Measurements from ENCODE around the gene DYNLT2. TPM values are rescaled to one million over a fixed set of nuclear protein-coding genes. Genes with fewer than 3 reads are reported as not detected.
"Not testable (repeated sequence)": the region's sequence is repeated elsewhere in the genome, so short reads cannot be mapped to it uniquely, and the experiment has no call there.

The DYNLT2 gene
- total RNA-seq, 1 donor from 2014 or later = 0.75 TPM

DNA sequence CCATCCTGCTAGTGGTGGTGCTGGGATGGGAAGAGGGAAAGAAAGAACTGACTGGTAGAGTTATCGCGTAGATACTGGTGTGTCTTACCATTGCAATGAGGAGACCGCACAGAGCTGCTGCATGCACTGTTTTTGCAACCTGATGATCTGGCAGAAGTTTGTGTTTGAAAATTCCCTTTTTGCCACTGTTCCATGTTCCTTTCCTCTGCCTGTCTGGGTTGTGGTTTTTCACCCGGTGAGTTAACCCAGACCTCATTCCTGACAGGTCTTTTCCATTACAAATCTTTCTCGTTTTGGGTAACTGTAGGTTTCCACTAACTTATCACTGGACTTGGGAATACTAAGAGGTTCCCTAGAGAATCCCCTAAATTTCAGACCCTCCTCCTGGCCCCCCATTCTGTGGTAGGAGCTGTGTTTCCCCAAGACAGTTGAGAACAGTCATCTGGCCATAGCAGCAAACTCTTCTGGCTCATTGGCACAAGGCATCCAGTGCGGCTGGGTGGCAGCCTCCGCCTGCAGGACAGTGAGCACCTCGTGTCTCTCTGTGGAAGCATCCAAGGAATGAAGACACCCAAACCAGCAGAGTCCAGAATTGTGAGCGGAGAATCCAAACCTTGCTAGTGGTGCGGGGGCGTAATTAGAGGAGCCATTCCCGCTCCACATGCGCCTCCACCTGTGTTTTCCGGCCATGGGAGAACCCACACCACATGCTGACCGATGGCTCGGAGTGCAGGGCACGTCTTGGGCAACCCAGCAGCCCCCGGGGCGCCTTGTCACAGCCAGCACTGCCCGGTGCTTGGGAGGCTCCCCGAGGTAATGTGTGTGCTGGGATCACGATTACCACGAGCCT is 32.8 kb upstream of the DYNLT2 start:
- no peak for DNase-seq (ENCODE audit: low read depth)

GRCh38 chr6:169783401-169783800 is 32.0 kb upstream of the DYNLT2 start:
- DNase-seq (ENCODE audit: low read depth) = no peak

GRCh38 chr6:169782966-169783365 is 31.6 kb upstream of the DYNLT2 start:
- no peak for DNase-seq (ENCODE audit: low read depth)

DNA sequence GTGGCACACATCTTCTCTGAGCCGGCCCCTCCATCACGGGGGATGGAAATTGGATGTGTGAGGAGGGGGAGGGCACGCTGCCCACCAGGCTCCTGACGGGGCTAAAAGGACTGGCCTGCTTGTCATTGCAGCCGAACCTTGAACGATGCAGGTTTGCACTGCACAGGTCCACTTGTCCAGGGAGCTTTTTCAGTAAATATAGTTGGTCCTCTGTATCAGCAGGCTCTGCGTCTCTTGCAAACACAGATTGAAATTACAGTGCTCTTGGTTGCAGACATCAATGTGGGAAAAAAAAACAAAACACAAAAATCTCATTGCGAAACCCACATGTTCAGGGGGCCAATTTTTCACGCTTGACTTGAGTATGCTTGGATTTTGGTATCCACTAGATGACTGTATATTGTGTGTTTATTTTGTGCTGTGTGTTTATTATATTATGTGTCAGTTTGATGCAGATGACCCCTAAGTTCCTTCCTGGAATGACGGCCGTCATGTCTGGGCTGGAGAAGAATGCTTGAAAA is 29.3 kb upstream of the DYNLT2 start:
- peak; percentile 18 for DNase-seq (ENCODE audit: low read depth)

DNA sequence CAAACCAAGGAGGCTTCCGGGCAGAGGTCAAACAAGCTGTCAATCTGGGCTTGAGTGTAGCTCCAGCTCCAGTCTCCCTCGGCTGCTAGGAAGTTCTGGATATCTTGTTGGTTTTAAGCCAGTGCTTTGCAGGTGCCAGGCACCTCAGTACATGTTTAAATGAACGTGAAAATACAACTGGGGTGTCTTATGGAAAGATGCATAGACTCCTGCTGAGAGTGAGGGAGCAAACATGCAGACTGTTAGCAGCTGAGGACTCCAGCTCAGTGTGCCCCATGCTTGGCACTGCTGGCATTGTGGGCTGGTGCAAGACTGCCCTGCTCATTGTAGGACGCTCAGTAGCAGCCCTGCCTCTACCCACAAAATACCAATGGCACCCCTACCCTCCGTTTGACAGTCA is 28.5 kb upstream of the DYNLT2 start:
- no peak for DNase-seq (ENCODE audit: low read depth)

- DNase-seq (ENCODE audit: low read depth) = no peak
Measured at GRCh38 chr6:169779092-169779815, 27.9 kb upstream of the DYNLT2 start.

GRCh38 chr6:169778646-169779045 is 27.3 kb upstream of the DYNLT2 start:
- no peak for DNase-seq (ENCODE audit: low read depth)

GRCh38 chr6:169777896-169778295 is 26.5 kb upstream of the DYNLT2 start:
- no peak for DNase-seq (ENCODE audit: low read depth)

- no peak for DNase-seq (ENCODE audit: low read depth)
Measured at GRCh38 chr6:169776379-169776778, 25.0 kb upstream of the DYNLT2 start.

DNA sequence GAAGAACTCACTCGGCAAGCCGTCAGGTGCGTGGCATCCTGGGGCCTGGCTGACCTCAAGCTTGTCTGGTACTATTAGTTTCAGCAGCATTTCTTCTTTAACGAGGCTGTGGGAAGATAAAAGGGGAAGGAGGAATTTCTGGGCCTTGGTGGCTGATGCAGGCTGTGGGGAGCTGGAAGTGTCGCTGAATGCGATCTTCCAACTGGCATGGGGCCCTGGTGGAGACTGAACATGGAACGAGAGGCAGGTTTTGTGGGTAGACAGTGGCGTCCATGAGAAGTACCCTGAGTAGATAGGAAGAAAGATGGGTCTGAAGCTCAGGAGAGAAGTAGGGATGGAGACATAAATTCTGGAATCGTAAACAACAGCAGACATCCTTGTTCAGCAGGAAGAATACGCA is 23.9 kb upstream of the DYNLT2 start:
- no peak for DNase-seq (ENCODE audit: low read depth)

DNA sequence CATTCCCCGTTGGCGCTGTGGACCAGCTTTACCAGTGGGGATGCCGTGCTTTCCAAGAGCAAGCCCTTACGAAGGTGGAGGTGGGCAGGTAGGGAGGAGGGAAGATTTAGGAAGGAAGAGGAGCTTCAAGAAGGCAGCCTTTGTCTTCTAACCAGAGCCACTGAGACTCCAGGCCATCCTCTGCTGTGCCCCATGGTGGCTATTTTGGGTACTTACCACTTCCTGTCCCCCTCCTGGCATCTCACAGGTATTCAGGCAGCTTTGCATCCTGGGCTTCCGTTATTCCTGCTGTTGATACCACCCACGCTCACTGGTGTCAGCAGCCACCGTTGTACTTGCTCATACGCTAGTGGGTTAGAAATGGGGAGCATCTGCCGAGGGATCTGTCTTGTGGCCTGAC is 23.0 kb upstream of the DYNLT2 start:
- DNase-seq (ENCODE audit: low read depth) = no peak

- no peak for DNase-seq (ENCODE audit: low read depth)
Measured at GRCh38 chr6:169766921-169767736, 15.8 kb upstream of the DYNLT2 start.

DNA sequence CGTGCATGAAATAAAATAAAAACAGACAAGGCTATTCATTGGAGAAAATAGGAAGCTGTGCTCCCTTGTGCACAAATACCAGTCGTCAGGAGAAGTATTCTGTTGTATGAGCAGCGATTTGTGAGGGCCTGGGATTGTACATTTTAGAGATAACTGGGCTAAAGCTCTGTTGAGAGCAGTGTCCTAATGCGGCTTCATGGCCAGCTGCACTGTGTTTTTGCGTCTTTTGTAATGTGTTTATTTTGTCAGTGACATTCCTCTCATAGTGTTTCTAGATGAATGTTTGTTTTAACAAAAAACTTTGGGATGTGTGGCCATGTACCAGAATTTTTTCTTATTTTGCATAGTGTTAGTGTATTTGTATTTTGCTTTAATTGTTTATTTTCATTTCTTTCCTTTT is 14.9 kb upstream of the DYNLT2 start:
- no peak for DNase-seq (ENCODE audit: low read depth)

DNA sequence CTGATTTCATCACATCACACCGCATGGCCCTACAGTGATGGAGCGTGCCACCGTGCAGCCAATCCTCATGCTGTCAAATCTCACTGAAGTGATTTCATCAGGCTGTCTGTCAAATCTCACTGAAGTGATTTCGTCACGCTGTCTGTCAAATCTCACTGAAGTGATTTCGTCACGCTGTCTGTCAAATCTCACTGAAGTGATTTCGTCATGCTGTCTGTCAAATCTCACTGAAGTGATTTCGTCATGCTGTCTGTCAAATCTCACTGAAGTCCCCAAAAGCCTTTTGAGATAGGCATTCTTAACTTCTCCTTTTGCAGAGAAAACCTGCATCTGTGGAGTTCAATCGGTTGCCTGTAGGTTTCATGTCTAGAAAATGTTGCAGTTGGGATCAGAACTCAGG is 14.4 kb upstream of the DYNLT2 start:
- DNase-seq (ENCODE audit: low read depth) = not testable (repeated sequence)

- no peak for DNase-seq (ENCODE audit: low read depth)
Measured at GRCh38 chr6:169763881-169764280, 12.5 kb upstream of the DYNLT2 start.

DNA sequence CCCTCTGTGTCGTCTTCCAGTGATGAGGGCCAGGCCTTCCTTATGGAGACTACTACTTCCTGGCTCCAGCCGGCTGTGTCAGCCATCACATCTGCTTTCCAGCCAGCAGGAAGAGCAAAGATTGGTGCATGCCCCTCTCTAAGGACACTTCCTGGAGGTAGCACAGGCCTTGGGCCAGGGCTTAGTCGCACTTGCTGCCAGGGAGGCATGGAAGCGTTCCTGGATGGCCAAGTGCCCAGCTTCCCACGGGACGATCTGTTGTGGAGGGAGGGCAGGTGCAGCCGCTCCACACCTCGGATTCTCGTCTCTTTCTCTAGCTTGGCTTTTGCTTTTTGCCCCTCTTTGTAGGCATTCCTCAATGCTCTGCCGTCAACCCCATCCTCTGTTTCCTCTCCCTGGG is 11.9 kb upstream of the DYNLT2 start:
- no peak for DNase-seq (ENCODE audit: low read depth)

GRCh38 chr6:169755162-169755561 is 3.8 kb upstream of the DYNLT2 start:
- DNase-seq (ENCODE audit: low read depth) = no peak

DNA sequence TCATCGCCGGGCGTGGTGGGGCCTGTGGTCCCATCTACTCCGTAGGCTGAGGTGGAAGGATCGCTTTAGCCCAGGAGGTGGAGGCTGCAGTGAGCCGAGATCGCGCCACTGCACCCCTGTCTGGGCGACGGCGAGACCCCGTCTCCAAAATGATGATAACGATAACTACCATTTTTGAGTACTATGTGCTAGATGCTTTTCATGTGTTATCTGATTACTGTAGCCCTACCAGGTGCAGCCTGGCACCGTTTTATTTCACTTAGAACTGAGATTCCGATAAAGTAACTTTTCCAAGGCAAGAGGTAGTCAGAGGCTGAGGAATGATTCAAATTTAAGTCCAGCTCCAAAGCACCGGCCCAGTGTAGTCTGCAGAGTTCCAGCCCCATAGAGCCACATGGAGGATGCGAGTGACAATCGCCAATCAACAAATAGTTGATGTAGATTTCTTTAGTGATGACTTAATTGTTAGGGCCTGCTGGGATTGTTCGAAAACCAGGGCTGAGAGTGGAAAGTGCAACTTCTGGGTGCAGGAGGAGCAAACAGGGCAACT is 777 bp upstream of the DYNLT2 start:
- peak; percentile 4 for DNase-seq (ENCODE audit: low read depth)

GRCh38 chr6:169746556-169746955 is 4.8 kb downstream of the DYNLT2 start:
- peak; percentile 93 for DNase-seq (ENCODE audit: low read depth)

DNA sequence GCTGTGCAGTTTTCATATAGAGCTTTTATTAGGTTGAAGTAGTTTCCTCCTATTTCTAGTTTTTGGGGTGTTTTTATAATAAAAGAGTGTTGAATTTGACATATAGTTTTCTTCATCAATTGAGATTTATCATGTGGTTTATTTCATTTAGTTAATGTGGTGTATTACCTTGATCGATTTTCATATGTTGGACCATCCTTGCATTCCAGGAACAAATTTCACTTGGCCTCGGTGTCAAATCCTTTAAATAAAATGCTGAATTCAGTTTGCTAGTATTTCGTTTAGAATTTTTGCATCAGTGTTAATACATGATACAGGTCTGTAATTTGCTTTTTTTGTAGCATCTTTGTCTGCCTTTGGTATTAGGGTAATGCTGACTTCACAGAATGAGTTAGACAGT is 6.0 kb downstream of the DYNLT2 start:
- no peak for DNase-seq (ENCODE audit: low read depth)

DNA sequence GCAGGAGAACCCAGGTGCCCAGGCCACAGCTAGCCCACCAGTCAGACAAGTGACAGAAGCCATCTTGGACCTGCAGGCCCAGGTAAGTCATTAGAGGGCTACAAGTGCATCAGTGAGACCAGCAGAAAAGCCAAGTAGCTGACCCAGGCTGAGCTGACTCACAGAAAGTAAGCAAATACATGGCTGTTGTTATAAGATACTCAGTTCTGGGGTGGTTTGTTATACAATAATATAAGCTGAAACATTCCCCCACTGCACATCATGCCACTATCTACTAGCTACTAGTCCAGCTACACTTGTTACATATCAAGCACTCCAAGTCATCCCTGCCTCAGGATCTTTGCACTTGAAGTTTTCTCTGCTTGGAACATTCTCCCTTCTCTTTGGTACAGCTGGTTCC is 10.0 kb downstream of the DYNLT2 start:
- no peak for DNase-seq (ENCODE audit: low read depth)

DNA sequence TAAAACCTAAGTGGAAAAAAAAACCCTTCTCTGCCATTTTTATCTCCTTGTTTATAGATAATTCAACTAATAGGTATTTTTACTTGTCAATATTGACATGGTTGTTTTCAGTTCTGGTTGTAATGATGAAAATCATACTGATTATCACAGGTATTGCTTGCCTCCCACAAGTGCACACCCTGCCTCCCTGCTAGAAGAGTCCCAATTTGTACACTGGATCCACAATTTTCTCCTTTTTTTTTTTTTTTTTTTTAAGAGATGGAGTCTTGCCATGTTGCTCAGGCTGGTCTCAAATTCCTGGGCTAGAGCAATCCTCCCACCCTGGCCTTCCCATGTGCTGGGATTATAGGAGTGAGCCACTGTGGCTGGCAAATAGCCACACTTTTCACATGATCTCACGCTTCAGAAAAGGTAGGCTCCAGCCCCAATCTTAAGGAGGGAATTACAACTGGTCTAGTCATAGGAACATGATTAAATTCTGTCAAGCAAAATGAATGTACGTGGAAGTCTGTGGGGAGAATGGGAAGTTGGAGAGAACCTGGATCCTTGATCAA is 12.3 kb downstream of the DYNLT2 start:
- peak; percentile 4 for DNase-seq (ENCODE audit: low read depth)
